Measurements from ENCODE around the gene HLA-DQA2. TPM values are rescaled to one million over a fixed set of nuclear protein-coding genes. Genes with fewer than 3 reads are reported as not detected.

HLA-DQA2 gene
- total RNA-seq, 1 donor, result not detected

DNA sequence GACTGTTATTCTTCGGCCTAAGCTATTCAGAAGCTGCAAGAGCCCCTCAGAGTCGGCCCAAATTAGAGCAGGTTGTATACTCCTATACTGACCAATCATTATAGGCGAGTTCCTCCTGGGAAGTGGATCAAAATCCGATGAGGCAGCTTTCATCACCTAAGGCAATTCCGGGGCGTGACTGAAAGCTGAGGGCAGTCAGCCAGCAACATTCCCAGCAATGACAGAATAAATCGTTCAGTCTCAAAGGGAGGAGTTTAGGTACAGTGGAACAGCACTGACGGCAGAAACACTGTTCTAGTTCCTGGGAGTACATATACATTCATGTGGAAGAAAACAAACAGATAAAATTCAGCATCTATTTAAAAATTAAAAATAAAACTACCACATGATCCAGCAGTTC is 11.4 kb downstream of the HLA-DQA2 start:
- H3K4me3 ChIP-seq (ENCODE audit: low read depth, low read length), result no peak overlapping the region
- DNase-seq (ENCODE audit: low read depth), result peak; percentile 8
- TF ChIP-seq, protein P1, sequence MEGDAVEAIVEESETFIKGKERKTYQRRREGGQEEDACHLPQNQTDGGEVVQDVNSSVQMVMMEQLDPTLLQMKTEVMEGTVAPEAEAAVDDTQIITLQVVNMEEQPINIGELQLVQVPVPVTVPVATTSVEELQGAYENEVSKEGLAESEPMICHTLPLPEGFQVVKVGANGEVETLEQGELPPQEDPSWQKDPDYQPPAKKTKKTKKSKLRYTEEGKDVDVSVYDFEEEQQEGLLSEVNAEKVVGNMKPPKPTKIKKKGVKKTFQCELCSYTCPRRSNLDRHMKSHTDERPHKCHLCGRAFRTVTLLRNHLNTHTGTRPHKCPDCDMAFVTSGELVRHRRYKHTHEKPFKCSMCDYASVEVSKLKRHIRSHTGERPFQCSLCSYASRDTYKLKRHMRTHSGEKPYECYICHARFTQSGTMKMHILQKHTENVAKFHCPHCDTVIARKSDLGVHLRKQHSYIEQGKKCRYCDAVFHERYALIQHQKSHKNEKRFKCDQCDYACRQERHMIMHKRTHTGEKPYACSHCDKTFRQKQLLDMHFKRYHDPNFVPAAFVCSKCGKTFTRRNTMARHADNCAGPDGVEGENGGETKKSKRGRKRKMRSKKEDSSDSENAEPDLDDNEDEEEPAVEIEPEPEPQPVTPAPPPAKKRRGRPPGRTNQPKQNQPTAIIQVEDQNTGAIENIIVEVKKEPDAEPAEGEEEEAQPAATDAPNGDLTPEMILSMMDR (IDR thresholded peaks at IDR 0.05; ENCODE audit: insufficient read depth, low read length), result no peak

DNA sequence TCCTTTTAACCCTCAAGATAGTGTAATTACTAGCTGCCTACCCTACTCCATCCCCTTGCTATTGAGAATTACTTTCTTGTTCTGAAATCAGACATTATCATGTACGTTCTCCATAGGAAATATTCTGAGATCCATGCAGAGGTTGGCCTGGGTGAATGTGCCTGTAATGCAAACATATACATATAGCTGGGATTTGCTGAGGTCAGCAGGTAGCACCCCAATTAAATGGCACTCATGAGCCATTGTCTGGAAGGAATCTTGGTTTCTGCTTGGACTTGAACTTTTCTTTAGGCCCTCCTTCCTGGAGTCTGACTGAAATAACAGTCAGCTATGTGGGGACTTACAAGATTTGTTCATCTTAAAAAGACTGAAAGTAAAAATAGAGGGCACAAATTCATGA is 18.5 kb downstream of the HLA-DQA2 start:
- TF ChIP-seq, protein P1 (IDR thresholded peaks at IDR 0.05; ENCODE audit: insufficient read depth, low read length), result no peak
- DNase-seq (ENCODE audit: low read depth), result no peak
- H3K4me3 ChIP-seq (ENCODE audit: low read depth, low read length), result no peak overlapping the region

DNA sequence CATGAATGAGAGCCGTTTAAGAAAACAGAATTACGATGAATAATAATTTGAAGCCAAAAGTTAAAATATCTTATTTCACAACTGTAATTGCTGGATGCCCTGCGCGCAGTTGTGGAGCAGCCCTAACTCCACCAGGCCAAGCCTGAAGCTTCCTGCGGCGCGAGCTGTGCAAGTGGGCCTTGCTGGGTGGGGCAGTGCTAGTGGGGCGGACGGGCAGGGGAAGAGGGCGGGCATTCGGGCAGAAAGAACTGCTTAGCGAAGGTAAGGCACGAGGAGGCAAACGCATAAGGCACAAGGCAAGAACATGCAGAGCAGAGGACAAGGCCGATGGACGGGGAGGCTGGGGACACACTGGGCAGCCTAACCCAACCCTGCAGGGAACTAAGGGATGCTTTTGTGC is 19.9 kb downstream of the HLA-DQA2 start:
- no peak for DNase-seq (ENCODE audit: low read depth)
- H3K4me3 ChIP-seq (ENCODE audit: low read depth, low read length), result no peak overlapping the region
- TF ChIP-seq, protein P1 (IDR thresholded peaks at IDR 0.05; ENCODE audit: insufficient read depth, low read length), result no peak

DNA sequence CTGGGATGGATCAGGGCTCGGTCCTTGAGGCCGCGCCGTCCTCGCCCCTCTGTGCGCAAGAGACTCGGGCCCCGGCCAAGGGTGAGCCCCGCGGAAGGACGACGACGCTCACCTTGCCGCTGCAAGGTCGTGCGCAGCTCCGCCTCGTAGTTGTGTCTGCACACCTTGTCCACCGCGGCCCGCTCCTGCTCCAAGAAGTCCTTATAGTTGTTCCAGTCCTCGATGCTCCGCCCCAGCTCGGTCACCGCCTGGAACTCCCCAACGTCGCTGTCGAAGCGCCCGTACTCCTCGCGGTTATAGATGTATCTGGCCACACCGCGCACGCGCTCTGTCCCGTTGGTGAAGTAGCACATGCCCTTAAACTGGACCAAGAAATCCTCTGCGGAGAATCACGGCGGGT is 20.4 kb downstream of the HLA-DQA2 start:
- TF ChIP-seq, protein P1 (IDR thresholded peaks at IDR 0.05; ENCODE audit: insufficient read depth, low read length), result no peak
- DNase-seq (ENCODE audit: low read depth), result no peak
- H3K4me3 ChIP-seq (ENCODE audit: low read depth, low read length), result no peak overlapping the region

DNA sequence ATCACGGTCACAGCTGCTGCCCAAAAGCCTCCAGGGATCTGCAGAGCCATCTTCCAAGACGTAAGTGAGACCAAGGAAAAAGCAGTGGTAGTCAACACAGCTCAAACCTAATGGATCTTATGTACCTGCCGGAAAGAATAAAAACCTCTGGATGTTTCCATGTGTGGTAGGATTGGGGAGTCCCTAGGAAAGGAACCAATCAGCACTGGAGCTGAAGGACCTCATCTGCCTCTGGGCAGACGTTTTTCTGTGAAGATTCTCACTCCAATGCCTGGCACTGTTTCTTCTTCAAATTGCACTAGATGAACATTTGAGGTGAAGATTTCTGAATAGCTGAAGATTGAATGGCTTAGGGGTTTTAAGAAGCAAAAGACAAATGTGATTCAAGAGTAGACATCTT is 22.2 kb downstream of the HLA-DQA2 start, which contains the start of gene HLA-DQB2:
Gene HLA-DQB2 (minus strand): TSS at position 112 of the 400 bp plus-strand sequence. CDS start 62 bp downstream, at position 50.
- no peak for DNase-seq (ENCODE audit: low read depth)
- TF ChIP-seq, protein P1 (IDR thresholded peaks at IDR 0.05; ENCODE audit: insufficient read depth, low read length), result no peak
- H3K4me3 ChIP-seq (ENCODE audit: low read depth, low read length), result no peak within 1 kb of the TSS

DNA sequence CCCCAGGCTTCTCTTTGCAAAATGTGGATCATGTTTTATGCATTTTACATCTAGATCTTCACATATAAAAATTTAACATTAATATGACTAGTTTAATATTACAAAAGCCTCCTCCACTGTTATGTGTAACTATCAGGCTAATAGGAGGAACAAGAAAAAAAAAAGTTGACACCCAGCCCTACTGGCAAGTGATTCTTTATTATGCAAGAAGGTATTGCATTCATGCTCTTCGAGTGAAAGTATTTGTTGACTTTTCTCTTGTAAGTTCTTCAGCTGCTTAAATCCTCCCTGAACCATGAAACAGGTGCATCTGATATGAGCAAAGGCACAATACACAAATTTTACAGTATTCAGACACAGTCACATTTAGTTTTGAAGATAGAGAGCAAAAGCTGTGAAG is 22.9 kb downstream of the HLA-DQA2 start:
- TF ChIP-seq, protein P1 (IDR thresholded peaks at IDR 0.05; ENCODE audit: insufficient read depth, low read length), result no peak
- DNase-seq (ENCODE audit: low read depth), result no peak
- no peak overlapping the region for H3K4me3 ChIP-seq (ENCODE audit: low read depth, low read length)

DNA sequence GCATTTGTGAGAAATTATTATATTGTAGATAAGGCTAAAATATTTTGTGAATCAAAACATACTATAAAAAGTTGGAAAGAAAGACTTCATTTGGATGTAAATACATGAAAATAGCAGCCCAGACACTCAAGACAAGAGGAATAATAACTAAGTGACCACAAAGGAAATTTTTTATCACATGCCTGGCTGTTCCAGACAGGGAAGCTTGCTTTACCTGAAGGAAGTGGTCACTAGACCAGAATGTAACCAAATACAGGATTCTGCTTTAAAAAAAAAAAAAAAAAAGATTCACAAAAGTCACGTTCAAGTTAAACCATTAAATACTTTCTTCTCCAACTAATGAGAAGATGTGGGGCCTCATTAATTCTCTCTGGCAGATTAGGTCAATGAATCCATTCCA is 31.5 kb downstream of the HLA-DQA2 start:
- no peak overlapping the region for H3K4me3 ChIP-seq (ENCODE audit: low read depth, low read length)
- DNase-seq (ENCODE audit: low read depth), result no peak
- TF ChIP-seq, protein P1 (IDR thresholded peaks at IDR 0.05; ENCODE audit: insufficient read depth, low read length), result no peak
